Activated CD4-positive, alpha-beta T cell treated with anti-CD3 and anti-CD28 coated beads, Interleukin-2, Interleukin-4, amounts not matched to agents 100 ng/mL and 50 ng/mL, durations not matched to agents 16 hours and 8 hours (primary cell): ENCODE measurements around the gene COX19.
"Not testable (repeated sequence)": the region's sequence is repeated elsewhere in the genome, so short reads cannot be mapped to it uniquely, and the experiment has no call there.

Experiments
- DNase-seq: peaks from one replicate; pipeline ENCODE4 v3.0.0-alpha.2; 2020; ENCODE audit warnings: low spot score

Gene COX19

GRCh38 chr7:944744-945143 is 30.6 kb downstream of the COX19 start:
- no peak for DNase-seq

GRCh38 chr7:943793-944192 is 31.6 kb downstream of the COX19 start:
- not testable (repeated sequence) for DNase-seq

- no peak for DNase-seq
These were observed 34.5 kb downstream of the COX19 start for GRCh38 chr7:940599-941408.

- no peak for DNase-seq
These were observed 35.5 kb downstream of the COX19 start for GRCh38 chr7:939843-940242.

- DNase-seq, result no peak
These were observed 36.7 kb downstream of the COX19 start for GRCh38 chr7:938546-939185.

GRCh38 chr7:937856-938484 is 37.4 kb downstream of the COX19 start:
- no peak for DNase-seq

GRCh38 chr7:936386-937054 is 38.8 kb downstream of the COX19 start:
- DNase-seq, result peak; percentile 73

GRCh38 chr7:935874-936385 is 39.4 kb downstream of the COX19 start:
- no peak for DNase-seq

- no peak for DNase-seq
These were observed 40.0 kb downstream of the COX19 start for GRCh38 chr7:935164-935873.

- DNase-seq, result no peak
These were observed 40.7 kb downstream of the COX19 start for GRCh38 chr7:934469-935163.

GRCh38 chr7:932651-932975 is 42.7 kb downstream of the COX19 start:
- no peak for DNase-seq

- DNase-seq, result no peak
These were observed 43.3 kb downstream of the COX19 start for GRCh38 chr7:931871-932650.

- no peak for DNase-seq
These were observed 44.2 kb downstream of the COX19 start for GRCh38 chr7:930975-931758.

GRCh38 chr7:929311-929711 is 46.0 kb downstream of the COX19 start:
- no peak for DNase-seq

GRCh38 chr7:927031-927671 is 48.2 kb downstream of the COX19 start:
- DNase-seq, result no peak

GRCh38 chr7:926061-927030 is 49.0 kb downstream of the COX19 start:
- no peak for DNase-seq

GRCh38 chr7:925601-926000 is 49.7 kb downstream of the COX19 start:
- no peak for DNase-seq
